ENCODE data around the gene TEX36.

DNA sequence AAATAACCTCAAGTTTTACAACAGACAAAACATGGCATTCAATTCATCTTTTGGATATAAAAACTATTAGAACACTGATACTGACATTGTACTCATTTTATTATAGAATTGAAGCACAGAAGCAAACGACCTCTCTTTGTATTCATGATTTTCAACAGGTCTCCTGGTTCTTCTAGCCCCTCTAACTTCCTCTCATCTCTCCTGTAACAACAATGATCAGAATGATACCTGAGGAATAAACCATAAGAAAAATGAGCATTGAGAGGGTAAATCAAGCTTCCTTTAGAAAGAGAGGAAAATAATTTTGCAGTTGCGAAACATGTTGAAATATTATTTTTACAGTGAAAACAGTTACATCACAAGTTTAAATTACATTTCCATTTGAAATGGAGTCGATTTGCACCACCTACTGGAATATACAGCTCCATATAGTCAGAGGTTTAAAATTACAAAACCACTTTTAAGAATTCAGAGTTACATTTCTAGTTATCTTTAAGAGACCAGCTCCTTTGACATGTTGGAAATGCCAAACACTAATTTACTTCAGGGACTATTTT lies 17.5 kb upstream of the TEX36 start:
- TF ChIP-seq TAF1 (IDR thresholded peaks at IDR 0.05; ENCODE audit: low read depth, low read length) (no peak), POLR2A (IDR thresholded peaks at IDR 0.05; ENCODE audit: low read depth, low read length) (no peak)

All from GM12891 (cell line).